Left lobe of liver (tissue), 2 donors: Measurements from ENCODE around the gene IL4I1. TPM values are rescaled to one million over a fixed set of nuclear protein-coding genes. Genes with fewer than 3 reads are reported as not detected.

ENCODE experiments used
- ATAC-seq: fragments of 200-7000 bp; cut with Tn5 transposase; one replicate; pipeline ENCODE4 v1.9.1; 2020; ENCODE audit warnings: mild to moderate bottlenecking, moderate library complexity
- DNase-seq: peaks from one replicate; pipeline ENCODE4 v3.0.0-alpha.2; 2020; ENCODE audit warnings: low spot score
- total RNA-seq: library from RNA; stranded (reverse); gene quantifications from one replicate; pipeline ENCODE4 v1.2.1, GENCODE V29; 2021
- donor health status: DM: no; HTN: no; CAD: no; lungs with moderate emphysema.
- donor health status: DM: no; HTN: yes; CAD: no.

IL4I1 gene
- total RNA-seq, 1 donor from 2014 or later = 0.13 TPM

DNA sequence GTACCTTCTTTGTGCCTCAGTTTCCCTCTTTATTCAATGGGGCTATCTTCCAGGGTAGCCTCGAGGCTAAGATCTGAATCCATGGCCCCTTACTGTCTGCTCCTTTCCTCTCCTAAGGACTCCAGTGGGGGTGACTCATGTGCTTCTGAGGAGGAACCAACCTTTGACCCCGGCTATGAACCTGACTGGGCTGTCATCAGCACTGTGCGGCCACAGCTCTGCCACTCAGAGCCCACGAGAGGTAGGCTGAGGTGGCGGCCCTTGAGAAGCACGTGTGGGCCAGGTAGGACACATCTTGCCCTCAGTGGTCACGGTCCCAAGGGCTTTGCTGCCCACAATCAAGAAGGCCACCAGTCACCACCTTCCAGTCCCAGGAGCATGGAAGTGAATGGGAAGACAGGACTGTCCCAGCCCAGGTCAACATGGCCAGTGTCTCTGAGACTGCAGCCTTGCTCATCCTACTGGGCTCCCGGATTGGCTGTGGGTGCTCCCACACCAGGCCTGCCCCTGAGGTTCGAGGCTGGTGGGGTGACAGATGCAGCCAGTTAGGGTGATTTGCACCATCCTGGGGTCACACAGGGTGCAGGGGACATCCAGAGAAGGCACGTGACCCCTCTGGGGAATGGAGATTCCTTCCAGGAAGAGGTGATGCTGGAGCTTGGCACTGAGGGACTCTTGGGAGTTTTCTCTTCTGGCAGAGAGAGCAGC, 16.4 kb downstream of the IL4I1 start:
- ATAC-seq (no peak), DNase-seq (no peak)

DNA sequence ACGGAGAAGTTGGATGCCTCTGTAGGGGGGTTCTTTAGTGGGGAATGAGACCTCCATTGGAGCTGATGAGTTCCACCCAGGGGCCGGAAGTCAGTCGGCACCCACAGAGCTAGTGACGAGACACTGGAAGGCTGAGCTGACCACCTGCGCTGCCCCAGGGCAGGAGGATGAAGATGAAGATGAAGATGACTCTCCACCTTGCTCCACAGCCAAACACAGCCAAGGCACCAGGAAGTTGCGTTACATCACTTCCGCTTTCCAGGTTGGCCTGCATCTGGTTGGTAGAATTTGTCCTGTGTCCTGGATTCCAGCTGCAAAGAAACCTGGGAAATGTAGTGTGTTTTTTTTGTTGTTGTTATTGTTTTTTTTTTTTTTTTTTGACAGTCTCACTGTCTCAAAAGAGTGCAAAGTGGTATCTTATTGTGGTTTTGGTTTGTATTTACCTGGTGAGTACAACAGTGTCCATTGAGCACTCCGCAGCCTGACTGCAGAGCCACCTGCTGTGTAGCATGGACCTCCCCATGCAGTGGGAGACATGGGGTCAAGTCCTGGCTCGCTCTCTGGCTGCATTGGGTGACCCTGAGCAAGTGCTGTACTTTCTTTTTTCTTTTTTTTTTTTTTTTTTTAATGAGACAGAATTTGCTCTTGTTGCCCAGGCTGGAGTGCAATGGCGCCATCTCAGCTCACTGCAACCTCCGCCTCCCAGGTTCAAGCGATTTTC, 17.3 kb downstream of the IL4I1 start:
- DNase-seq = no peak
- ATAC-seq = no peak

DNA sequence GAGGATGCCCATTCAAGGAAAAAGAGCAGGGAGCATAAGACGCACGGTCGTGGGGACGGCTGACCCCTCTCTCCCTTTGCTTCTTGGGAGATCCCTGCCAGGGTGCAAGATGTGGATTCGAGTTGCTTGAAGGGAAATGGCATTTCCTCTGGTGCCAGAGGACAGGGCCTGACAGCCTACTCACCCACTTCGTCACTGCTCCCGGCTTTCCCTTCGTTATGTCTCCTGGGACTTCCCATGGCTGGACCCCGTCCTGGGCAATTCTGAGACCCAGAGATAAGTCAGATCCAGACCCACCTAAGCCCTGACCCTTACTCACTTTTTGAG, 18.0 kb downstream of the IL4I1 start:
- ATAC-seq (no peak), DNase-seq (no peak)

DNA sequence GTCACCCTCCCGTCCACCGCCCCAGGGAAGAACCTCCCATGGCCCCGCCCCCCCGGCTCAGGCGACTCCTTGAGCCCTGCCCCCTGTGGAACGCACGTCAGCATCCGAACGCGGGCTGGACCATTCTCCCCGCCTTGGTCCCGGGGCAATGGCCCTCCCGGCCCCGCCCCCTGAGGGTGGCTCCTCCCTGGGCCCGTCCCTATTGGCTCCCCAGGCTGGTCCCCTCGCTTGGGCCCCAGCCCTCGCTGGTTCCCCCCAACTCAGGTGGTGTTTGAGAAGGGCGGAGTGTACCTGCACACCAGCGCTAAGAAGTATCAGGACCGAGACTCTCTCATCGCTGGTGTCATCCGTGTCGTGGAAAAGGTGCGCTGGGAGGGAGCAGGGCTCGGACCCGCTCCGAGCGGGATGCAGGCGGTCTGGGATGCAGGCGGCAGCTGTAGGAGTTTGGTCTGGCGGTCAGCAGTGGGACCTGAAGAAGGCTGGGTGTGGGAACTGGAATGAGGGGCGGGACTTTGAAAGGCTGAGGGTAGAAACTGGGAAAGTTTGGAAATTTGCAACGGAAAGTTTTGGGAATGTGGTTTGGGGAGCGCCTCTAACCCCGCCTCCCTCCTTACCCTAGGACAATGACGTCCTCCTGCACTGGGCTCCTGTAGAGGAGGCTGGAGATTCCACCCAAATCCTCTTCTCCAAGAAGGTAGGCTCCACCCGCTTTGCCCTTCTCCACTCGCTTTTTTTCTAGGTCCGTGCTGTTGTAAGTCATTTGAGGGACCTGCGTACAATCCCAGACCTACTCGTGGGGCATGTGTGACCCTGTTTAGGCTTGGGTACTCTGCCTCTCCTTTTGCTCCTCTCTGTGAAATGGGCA, 18.6 kb downstream of the IL4I1 start:
- DNase-seq = peak; percentile 98
- ATAC-seq = peak; percentile 74

DNA sequence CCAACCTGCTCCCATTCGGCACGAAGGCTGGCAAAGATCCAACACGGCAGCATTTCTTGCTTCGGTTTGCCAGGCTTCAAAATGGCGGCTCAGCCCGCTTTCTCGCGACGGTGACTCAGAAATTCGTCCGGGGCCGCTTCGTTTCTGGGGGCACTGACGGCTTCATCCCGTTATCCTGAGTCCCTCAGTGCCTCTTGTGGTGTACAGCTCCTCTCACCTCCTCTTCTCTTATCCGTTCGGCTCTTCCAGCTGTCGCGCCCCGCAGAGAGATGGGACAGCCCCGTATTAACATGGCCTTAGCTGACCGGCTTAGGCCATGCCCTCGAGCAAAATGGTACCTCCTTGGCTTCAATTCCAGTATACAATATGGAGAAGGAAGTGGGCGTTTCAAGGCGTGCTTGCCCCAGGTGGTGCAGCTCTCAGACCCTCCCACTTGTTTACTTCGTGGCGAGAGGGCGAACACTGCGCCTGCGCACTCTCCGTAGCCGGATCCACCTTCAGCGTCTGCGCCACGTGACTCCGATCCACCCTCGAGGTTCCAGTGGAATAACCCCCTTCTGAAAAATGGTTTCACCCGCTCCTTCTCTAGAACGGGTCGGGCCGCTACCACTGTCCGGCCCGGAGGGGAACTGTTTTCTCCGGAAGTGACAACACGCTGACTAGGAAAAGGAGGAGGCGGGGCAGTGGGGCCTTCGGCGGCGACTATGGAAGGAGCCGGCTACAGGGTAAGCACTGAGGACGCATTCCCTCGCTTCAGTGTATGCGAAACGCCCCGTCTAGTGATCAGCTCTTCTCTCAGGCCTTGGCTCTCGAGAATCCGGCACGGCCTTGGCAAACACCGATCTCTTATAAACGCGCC, 19.4 kb downstream of the IL4I1 start, which contains the start of the genes AKT1S1 and TBC1D17:
TSS of gene AKT1S1 (minus strand) at position 336 of the 859 bp plus-strand sequence. CDS start 4,060 bp downstream, outside the sequence.
TSS of gene TBC1D17 (plus strand) at position 683 of the 859 bp plus-strand sequence. CDS start at position 705, 22 bp downstream.
- ATAC-seq (peak; percentile 76), DNase-seq (peak; percentile 100)

DNA sequence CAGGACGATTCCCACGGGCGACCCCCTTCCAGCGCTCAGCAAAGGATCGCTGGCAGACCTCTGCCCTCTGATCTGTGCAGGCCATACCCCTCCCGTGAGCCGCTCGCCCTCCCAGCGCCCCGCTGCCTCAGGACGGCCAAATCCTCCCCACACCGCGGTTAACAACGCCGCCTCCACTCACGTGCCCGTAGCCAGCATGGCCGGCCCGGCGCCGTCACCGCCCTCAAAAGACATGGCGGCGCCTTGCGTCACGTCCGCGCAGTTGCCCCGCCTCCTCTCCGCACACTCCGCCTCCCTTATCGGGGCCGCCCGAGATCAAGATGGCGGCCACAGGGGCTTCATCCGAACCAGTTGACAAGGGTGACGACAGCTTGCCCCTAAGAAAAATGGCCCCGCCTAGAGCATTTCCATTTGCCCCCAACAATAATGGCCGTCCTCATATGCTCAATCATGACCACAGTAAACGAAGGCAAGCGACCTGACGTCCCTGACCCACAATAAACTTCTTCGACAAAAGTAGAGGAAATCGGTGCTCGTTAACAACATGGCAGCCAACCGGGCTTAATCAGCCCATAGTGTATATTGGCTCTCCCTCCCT, 20.2 kb downstream of the IL4I1 start:
- DNase-seq (peak; percentile 98), ATAC-seq (peak; percentile 72)

DNA sequence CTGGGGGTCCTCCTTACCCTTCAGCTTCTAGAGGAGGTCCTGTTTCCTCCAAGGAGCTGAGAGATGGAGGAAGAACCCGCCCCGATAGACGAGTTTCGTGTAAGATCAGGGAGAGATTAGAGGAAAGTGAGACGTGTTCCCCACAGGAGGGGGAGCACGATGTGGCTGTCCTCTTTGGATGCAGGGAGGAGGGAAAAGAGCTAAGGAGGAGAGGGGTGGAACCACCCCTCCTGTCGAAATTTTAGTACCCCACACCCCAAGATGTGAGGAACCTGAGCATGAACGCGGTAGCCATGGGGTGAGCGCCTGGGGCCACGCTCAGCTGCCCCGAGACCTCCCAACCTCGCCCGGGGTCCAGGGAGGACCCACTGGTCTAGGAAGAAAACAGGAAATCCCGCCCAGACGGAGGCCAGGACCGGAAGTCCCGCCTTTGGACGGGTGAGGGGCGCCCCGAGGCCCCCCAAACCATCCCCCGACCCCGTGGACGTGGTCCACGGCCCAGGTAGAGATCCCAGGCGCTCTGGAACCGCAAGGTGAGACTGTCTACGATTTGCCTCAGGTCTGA, 20.7 kb downstream of the IL4I1 start:
- ATAC-seq (peak; percentile 6), DNase-seq (peak; percentile 77)

DNA sequence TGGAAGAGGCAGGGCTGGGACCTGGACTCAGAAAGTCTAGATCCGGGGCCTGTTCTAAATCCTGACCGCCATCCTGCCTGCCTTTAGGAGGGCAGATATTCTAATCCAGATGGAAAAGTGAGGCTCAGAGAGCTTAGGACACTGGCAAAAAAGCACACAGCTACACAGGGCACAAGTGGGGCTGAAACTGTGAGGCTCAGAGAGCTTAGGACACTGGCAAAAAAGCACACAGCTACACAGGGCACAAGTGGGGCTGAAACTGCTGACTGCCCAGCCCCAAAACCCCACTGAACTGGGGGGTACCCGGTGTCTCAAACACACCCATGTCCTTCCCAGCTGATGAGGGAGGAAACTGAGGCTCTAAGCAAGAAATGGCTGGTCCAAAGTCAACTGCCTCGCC, 21.5 kb downstream of the IL4I1 start:
- ATAC-seq = no peak
- no peak for DNase-seq

DNA sequence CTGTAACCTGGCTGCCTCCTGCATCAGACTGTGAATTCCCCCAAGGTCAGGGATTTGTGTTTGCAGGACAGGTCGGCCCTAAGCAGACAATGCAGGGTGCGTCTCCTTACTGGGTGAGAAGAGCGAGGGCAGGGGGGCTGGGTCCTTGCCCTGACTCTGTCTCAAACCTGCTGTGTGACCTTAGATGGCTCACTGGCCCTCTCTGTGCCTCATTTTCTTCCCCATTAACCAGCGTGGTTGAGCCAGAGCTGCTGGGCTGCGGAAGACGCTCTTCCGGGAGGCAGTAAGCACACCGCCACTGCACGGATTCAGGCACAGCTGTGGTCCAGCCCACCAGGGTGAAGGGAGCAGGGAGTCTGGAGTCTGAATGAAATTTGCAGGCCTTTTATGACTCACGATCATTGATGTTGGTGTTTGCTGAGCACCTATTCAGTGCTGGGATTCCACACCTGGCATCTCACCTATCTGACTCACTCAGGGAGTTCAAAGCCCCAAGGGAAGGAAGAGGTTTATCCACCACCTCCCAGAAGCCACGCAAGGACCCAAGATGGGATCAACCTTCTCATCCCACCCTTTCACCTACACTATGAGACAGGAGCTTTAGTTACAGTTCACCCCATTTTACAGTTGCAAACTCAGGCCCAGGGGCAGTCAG, 22.1 kb downstream of the IL4I1 start:
- DNase-seq = no peak
- ATAC-seq = no peak

DNA sequence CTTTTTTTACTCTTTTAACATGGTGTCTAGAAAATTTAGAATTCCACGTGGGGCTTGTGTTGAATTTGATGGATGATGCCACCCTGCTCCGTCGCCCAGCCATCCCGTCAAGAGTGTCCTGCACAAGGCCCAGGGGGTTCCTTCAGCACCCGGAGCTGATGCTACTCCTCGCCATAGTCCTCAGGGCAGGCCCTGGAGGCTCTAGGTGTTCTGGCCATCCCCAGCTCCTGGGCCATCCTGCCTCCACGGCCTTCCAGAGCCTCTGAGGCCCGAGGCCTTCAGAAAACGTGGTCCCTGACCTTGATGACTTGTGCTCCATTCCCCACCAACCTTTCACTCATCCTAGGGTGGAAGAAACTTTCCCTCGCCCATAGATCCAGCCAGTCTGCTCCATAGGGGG, 22.9 kb downstream of the IL4I1 start:
- ATAC-seq = no peak
- no peak for DNase-seq

DNA sequence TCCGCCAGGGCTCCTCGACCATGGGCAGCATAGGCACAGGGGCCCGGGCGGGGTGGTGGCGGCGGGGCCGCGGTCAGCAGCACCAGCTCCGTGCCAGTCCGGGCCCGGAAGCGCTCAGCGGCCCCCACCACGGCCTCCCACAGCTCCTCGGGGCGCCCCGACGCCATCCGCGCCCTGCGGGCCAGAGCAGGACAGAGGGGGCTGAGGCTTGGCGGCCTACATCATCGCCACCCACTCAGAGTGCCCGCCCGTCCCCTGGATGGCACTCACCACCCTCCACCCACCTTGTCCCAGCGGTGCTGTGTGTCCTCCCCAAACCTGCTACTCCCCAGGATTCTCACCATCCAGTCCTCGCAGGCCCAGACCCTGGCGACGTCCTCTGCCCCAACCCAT, 23.6 kb downstream of the IL4I1 start:
- ATAC-seq (no peak), DNase-seq (no peak)

DNA sequence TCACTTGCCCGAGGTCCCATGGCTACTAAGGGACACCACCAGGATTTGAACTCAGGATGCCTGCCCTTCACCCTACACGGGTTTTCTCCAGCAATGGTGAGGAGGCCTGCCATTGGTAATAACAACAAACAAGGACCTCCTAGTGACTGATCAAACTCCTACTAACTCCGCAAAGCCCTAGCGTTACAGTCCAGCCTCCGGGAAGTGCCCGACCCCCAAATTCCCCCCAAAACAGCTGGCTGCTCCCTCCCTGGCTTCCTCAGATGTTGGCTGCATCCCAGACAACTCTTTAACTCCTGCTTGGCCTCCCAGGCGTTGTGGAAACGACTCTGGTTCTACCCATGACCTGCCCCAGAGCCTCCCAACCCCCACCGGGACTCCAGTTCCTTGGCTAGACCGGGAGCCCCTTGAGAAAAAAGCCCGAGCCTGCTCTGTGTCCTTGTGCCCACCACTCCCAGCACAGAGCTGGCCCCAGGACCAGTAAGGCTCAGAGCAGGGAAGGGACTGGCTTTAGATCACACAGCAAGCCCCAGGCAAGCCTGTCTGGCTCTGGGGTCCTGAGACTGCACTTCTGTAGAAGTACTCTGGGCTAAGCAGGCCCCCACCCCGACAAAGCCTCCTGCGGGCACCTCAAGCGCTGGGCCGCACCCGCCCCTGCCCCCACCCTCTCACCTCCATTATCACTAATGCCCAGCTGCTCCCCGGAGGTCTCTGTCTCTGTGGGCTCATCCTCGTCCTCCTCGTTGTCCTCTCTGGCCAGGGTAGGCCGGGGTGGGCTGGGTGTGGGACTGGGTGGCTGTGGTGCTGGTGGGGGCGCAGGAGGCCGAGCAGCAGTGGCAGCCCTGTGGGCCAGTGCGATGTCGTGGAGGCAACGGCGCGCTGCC, 24.2 kb downstream of the IL4I1 start:
- DNase-seq = no peak
- ATAC-seq = no peak

DNA sequence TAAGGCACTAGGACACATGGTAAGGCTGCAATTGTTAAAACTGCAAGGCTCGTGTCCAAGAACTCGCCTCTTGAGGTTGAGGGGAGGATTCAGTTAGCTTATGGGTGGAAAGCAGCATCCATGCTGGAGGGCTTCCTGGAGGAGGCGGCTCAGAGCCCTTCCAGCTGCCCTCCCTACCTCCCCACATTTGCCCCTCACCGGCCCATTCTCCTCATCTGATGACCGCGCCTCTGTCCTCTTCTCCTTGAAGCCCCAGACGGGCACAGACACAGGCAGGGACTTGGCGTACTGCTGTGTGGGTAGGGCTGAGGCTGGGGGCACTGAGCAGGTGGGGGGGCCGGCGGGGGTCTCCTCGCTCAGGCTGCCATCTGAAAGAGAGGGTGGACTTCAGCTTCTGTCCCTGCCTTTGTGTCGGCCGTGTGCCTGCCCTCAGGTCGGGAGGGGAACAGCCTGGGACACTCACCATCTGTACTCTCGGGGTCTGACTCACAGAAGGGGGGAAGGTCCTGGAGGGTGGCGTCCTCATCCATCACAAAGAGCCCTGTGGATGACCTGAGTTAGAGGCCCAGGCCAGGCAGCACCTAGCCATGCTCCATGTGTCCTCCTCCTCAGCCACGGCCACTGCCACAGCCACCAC, 25.2 kb downstream of the IL4I1 start:
- ATAC-seq (no peak), DNase-seq (no peak)

DNA sequence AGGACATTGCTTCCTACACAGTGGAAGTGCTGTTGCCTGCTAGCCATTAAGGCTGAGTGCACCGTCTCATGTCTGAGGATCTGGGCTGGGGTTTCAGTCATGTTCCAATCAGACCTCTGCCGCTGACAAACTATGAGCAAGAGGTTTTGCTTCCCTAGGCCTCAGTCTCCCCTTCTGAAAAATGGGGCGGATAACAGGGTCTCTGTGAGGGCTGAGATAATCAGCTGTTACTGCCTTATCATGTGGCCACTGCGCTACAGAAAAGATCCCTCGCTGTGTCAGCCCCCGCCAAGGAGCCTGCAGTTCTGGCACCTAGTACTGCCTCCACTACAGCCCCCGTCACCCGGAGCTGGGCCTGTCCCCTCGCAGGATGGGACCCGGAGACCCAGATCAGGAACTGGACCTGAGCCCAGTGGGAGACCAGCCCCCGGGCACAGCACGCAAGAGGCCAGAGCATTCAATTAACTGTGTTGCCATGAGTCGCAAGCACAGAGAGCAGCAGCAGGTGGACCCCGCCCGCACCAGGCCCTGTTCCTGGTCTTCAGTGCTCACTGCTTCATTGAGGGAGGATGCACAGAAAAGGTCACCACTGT, 26.3 kb downstream of the IL4I1 start:
- ATAC-seq (no peak), DNase-seq (no peak)

DNA sequence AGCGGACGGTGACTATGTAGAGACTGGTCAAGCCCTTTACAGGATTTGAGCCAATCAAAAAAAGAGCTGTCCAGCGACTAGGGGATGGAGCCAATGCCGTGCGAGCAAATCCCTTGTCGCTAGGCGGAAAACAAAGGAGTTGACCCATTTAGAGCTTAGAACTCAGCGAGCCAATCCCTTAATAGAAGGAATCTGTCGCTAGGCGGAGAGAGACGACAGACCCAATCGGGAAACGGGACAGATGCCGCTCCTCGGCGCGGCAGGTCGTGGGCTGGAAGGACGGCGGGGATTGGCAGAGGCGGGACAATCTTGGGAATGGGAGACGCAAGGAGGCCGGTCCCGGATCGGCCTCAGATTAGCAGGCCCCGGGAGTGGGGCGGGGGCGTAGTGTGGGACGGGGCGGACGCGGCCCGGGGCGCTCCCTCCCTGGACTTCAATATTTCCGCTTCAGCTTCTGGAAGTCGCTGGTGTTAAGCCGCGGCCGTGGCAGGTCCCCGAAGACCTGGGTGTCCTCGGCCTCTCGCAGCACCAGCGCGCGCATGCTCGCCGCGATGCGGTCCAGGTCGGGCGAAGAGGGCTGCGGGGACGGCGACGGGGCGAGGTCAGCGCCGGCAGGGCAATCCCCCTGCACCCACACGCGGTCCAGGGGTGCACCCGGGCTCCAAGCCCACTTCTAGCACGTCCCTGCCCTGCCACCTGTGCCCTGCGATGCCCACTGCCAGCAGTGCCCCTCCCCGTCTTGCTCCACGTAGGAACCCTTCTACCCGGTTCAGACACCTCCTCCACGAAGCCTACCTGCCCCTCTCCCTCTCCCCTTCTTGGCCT, 27.0 kb downstream of the IL4I1 start:
- DNase-seq (peak; percentile 98), ATAC-seq (peak; percentile 73)

DNA sequence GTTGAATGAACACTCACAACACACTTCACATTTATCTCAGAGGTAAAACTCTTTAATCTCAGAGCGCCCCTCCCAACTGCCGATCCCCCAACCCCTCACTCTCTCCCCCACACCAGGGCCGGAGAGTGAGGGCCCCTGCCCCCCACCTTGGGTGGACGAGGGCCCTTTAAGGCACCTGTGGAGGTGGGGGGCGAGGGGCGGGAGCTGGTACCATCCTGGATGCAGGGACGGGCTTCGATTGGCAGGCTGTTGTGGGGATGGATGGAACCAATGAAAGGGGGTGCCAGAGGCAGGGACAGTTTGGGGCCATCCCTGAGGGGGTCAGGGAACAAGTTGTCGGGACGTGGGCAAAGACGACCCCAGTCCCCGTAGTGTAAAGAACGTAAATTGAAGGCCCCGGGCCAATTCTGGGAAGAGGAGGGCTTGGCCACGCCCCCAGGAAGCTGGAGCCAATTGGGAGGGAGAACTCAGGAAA, 27.6 kb downstream of the IL4I1 start:
- ATAC-seq = peak; percentile 2
- DNase-seq = no peak
